Measurements from ENCODE around the gene JUP. TPM values are rescaled to one million over a fixed set of nuclear protein-coding genes. Genes with fewer than 3 reads are reported as not detected.
A peak's percentile ranks its signal among the peaks of the same experiment; 100 is the strongest.

The JUP gene
- total and polyA plus RNA-seq, 2 of the 13 experiments (the other 11 are each of a cell fraction or from before 2014, with no cell fraction given), result 12.1 to 20.6 TPM

DNA sequence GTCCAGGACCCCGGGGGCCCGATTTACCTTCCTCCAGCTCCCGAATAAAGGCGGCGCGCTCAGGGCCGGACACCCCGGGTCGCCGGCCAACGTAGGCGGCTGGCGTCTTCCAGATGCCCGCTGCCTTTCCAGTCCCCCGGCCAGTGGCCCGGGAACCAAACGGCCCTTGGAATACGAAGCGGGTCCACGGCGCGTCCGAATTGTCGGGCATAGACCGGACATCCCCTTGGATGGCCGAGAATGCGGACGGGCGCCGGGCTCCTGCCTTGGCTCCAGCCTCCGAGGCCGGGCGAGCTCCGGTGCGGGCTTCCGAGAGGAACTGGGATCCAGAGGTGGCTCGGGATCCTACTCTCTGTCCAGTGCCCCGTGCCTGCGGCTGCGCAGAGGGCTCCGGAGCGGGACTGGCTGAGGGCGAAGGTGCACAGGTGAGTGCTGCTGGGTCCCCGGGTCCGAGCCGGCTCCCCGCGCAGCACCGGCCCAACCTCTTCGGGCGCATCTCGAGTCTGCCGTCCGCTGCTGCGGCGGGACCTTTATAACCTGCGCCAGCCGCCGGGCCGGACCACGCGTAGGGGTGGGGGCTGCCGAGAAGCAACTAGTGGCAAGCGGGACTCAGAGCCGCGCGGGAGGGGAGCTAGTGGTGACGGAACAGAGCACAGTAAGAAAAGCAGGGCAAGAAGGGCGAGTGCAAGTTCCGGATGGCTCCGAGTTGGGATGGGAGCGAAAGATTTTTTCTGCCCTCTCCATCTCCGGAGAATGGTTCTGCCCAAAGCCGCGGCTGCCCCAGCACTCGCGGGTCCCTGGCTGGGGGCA, 52.2 kb downstream of the JUP start, which contains the start of gene HAP1 (continued):
- no peak for TF ChIP-seq ZNF605 (CRISPR knock-in tag; IDR thresholded peaks at IDR 0.05)
- TF ChIP-seq, protein P1, sequence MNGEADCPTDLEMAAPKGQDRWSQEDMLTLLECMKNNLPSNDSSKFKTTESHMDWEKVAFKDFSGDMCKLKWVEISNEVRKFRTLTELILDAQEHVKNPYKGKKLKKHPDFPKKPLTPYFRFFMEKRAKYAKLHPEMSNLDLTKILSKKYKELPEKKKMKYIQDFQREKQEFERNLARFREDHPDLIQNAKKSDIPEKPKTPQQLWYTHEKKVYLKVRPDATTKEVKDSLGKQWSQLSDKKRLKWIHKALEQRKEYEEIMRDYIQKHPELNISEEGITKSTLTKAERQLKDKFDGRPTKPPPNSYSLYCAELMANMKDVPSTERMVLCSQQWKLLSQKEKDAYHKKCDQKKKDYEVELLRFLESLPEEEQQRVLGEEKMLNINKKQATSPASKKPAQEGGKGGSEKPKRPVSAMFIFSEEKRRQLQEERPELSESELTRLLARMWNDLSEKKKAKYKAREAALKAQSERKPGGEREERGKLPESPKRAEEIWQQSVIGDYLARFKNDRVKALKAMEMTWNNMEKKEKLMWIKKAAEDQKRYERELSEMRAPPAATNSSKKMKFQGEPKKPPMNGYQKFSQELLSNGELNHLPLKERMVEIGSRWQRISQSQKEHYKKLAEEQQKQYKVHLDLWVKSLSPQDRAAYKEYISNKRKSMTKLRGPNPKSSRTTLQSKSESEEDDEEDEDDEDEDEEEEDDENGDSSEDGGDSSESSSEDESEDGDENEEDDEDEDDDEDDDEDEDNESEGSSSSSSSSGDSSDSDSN (CRISPR knock-in tag; IDR thresholded peaks at IDR 0.05), result peak; percentile 90
- peak; percentile 11; the same call in 1 of the 2 replicates for TF ChIP-seq MTA1 (CRISPR knock-in tag; IDR thresholded peaks at IDR 0.05; ENCODE audit: borderline replicate concordance)
- 0 out of 2 replicates have a peak, but pooled peaks have one; percentile 53 for TF ChIP-seq KDM3A (CRISPR knock-in tag; IDR thresholded peaks at IDR 0.05; ENCODE audit: low read depth)
- TF ChIP-seq FOXO1 (CRISPR knock-in tag; IDR thresholded peaks at IDR 0.05), result peak; percentile 29; the same call in 1 of the 2 replicates
- peak; percentile 56 for TF ChIP-seq HES4 (CRISPR knock-in tag; IDR thresholded peaks at IDR 0.05; ENCODE audit: borderline replicate concordance)
- TF ChIP-seq KLF11 (CRISPR knock-in tag; IDR thresholded peaks at IDR 0.05), result no peak
- no peak for TF ChIP-seq ZNF703 (CRISPR knock-in tag; IDR thresholded peaks at IDR 0.05; ENCODE audit: borderline replicate concordance)
- TF ChIP-seq ZBTB33 (CRISPR knock-in tag; IDR thresholded peaks at IDR 0.05), result no peak
- peak; percentile 32; the same call in 1 of the 2 replicates for TF ChIP-seq ZSCAN25 (CRISPR knock-in tag; IDR thresholded peaks at IDR 0.05)
- TF ChIP-seq ZNF598 (CRISPR knock-in tag; IDR thresholded peaks at IDR 0.05; ENCODE audit: borderline replicate concordance), result no peak
- peak; percentile 76 for TF ChIP-seq ARHGAP35 (CRISPR knock-in tag; IDR thresholded peaks at IDR 0.05; ENCODE audit: borderline replicate concordance)
- peak; percentile 72; the same call in 1 of the 2 replicates for TF ChIP-seq ZNF446 (CRISPR knock-in tag; IDR thresholded peaks at IDR 0.05)
- peak; percentile 87; the same call in 1 of the 2 replicates for TF ChIP-seq ZNF784 (CRISPR knock-in tag; IDR thresholded peaks at IDR 0.05; ENCODE audit: borderline replicate concordance)
- TF ChIP-seq ATM (IDR thresholded peaks at IDR 0.05; ENCODE audit: borderline replicate concordance), result no peak
- TF ChIP-seq SRY (CRISPR knock-in tag; IDR thresholded peaks at IDR 0.05), result no peak
- TF ChIP-seq ZSCAN29 (CRISPR knock-in tag; conservative IDR thresholded peaks at IDR 0.05), result no peak
- TF ChIP-seq TRAFD1 (CRISPR knock-in tag; IDR thresholded peaks at IDR 0.05; ENCODE audit: borderline replicate concordance), result no peak
- 0 out of 2 replicates have a peak, but pooled peaks have one; percentile 30 for TF ChIP-seq ZFP36L1 (CRISPR knock-in tag; IDR thresholded peaks at IDR 0.05)
- TF ChIP-seq, protein P2, sequence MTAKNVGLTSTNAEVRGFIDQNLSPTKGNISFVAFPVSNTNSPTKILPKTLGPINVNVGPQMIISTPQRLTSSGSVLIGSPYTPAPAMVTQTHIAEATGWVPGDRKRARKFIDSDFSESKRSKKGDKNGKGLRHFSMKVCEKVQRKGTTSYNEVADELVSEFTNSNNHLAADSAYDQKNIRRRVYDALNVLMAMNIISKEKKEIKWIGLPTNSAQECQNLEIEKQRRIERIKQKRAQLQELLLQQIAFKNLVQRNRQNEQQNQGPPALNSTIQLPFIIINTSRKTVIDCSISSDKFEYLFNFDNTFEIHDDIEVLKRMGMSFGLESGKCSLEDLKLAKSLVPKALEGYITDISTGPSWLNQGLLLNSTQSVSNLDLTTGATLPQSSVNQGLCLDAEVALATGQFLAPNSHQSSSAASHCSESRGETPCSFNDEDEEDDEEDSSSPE (CRISPR knock-in tag; IDR thresholded peaks at IDR 0.05), result 0 out of 2 replicates have a peak, but pooled peaks have one; percentile 38
